Ishikawa (cell line): Measurements from ENCODE around the gene CLTCL1.

Source experiments
- CEBPB ChIP-seq: IDR thresholded peaks from 2 replicates; pipeline ENCODE4 v1.6.1; 2012
- CREB1 ChIP-seq: IDR thresholded peaks from 2 replicates; pipeline ENCODE4 v1.6.1; 2012; ENCODE audit warnings: low read depth
- EGR1 ChIP-seq: IDR thresholded peaks from 2 replicates; pipeline ENCODE4 v1.6.1; 2012
- EP300 ChIP-seq: IDR thresholded peaks from 2 replicates; pipeline ENCODE4 v1.6.1; 2012; ENCODE audit warnings: borderline replicate concordance
- FOXM1 ChIP-seq: IDR thresholded peaks from 2 replicates; pipeline ENCODE4 v1.6.1; 2012; ENCODE audit warnings: low read depth, borderline replicate concordance
- NFIC ChIP-seq: IDR thresholded peaks from 2 replicates; pipeline ENCODE4 v1.6.1; 2012
- RAD21 ChIP-seq: IDR thresholded peaks from 2 replicates; pipeline ENCODE4 v1.6.1; 2012; ENCODE audit warnings: low read depth
- TAF1 ChIP-seq: IDR thresholded peaks from 2 replicates; pipeline ENCODE4 v1.6.1; 2012; ENCODE audit warnings: low read depth, mild to moderate bottlenecking
- TCF12 ChIP-seq: IDR thresholded peaks from 2 replicates; pipeline ENCODE4 v1.6.1; 2012; ENCODE audit warnings: low read depth
- TEAD4 ChIP-seq: IDR thresholded peaks from 2 replicates; pipeline ENCODE4 v1.6.1; 2012
- YY1 ChIP-seq: IDR thresholded peaks from 2 replicates; pipeline ENCODE4 v1.6.1; 2012; ENCODE audit warnings: low read depth
- ZBTB7A ChIP-seq: IDR thresholded peaks from 2 replicates; pipeline ENCODE4 v1.6.1; 2012; ENCODE audit warnings: low read depth
- TF ChIP-seq, protein P1 (sequence below): IDR thresholded peaks from 2 replicates; pipeline ENCODE4 v1.6.1; 2012; ENCODE audit warnings: low read depth, mild to moderate bottlenecking
- TF ChIP-seq, protein P2 (sequence below): IDR thresholded peaks from 2 replicates; pipeline ENCODE4 v1.6.1; 2012
- TF ChIP-seq, protein P3 (sequence below): IDR thresholded peaks from 2 replicates; pipeline ENCODE4 v1.6.1; 2012

CLTCL1 gene

DNA sequence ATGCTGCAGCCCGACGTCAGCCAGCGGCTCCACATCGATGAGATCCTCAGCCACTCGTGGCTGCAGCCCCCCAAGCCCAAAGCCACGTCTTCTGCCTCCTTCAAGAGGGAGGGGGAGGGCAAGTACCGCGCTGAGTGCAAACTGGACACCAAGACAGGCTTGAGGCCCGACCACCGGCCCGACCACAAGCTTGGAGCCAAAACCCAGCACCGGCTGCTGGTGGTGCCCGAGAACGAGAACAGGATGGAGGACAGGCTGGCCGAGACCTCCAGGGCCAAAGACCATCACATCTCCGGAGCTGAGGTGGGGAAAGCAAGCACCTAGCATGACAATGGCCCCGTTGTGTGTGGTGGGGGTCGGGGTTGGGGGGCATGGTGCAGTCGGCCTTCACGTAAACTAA lies 159.4 kb downstream of the CLTCL1 start:
- no peak for TF ChIP-seq FOXM1
- no peak for TF ChIP-seq CREB1
- TF ChIP-seq EP300, result no peak
- no peak for TF ChIP-seq TCF12

DNA sequence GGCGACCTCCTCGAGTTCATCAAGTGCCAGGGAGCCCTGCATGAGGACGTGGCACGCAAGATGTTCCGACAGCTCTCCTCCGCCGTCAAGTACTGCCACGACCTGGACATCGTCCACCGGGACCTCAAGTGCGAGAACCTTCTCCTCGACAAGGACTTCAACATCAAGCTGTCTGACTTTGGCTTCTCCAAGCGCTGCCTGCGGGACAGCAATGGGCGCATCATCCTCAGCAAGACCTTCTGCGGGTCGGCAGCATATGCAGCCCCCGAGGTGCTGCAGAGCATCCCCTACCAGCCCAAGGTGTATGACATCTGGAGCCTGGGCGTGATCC lies 159.9 kb downstream of the CLTCL1 start:
- TF ChIP-seq NFIC (no peak), FOXM1 (no peak), CEBPB (no peak), CREB1 (no peak), TAF1 (no peak), RAD21 (no peak), EGR1 (no peak), ZBTB7A (no peak)
- TF ChIP-seq, protein P1, sequence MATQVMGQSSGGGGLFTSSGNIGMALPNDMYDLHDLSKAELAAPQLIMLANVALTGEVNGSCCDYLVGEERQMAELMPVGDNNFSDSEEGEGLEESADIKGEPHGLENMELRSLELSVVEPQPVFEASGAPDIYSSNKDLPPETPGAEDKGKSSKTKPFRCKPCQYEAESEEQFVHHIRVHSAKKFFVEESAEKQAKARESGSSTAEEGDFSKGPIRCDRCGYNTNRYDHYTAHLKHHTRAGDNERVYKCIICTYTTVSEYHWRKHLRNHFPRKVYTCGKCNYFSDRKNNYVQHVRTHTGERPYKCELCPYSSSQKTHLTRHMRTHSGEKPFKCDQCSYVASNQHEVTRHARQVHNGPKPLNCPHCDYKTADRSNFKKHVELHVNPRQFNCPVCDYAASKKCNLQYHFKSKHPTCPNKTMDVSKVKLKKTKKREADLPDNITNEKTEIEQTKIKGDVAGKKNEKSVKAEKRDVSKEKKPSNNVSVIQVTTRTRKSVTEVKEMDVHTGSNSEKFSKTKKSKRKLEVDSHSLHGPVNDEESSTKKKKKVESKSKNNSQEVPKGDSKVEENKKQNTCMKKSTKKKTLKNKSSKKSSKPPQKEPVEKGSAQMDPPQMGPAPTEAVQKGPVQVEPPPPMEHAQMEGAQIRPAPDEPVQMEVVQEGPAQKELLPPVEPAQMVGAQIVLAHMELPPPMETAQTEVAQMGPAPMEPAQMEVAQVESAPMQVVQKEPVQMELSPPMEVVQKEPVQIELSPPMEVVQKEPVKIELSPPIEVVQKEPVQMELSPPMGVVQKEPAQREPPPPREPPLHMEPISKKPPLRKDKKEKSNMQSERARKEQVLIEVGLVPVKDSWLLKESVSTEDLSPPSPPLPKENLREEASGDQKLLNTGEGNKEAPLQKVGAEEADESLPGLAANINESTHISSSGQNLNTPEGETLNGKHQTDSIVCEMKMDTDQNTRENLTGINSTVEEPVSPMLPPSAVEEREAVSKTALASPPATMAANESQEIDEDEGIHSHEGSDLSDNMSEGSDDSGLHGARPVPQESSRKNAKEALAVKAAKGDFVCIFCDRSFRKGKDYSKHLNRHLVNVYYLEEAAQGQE, result no peak
- TF ChIP-seq, protein P2, sequence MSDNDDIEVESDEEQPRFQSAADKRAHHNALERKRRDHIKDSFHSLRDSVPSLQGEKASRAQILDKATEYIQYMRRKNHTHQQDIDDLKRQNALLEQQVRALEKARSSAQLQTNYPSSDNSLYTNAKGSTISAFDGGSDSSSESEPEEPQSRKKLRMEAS, result no peak

DNA sequence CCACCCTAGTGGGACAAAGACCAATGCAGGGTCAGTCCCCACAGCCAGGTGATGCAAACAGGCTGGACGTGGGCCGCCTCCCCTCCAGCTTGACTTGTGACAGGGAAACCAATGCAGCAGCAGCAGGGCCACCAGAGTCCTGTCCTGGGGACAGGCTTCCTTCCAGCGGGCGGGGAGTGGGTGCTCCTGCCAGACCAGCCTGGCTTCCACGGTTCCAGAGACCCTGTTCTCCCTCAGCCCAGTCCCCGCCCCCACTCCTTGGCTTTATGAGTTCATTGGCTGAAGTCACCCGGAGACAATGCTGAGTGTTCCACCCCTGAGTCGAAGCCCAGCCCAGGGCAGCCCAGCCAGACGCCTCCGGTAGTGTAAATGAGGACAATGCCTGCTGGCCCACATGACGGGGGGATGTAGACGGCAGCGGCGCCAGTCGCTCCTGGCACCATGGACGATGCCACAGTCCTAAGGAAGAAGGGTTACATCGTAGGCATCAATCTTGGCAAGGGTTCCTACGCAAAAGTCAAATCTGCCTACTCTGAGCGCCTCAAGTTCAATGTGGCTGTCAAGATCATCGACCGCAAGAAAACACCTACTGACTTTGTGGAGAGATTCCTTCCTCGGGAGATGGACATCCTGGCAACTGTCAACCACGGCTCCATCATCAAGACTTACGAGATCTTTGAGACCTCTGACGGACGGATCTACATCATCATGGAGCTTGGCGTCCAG lies 160.4 kb downstream of the CLTCL1 start, which contains the start of gene TSSK2:
Gene TSSK2, plus strand, starts transcription at position 350 of the 726 bp plus-strand sequence. Its CDS starts 92 bp downstream, at position 442.
- no peak for TF ChIP-seq CEBPB
- no peak for TF ChIP-seq EGR1
- no peak for TF ChIP-seq FOXM1
- no peak for TF ChIP-seq RAD21
- TF ChIP-seq, protein P1, result no peak
- no peak for TF ChIP-seq ZBTB7A
- TF ChIP-seq TAF1, result no peak
- TF ChIP-seq TCF12, result no peak
- TF ChIP-seq, protein P3, sequence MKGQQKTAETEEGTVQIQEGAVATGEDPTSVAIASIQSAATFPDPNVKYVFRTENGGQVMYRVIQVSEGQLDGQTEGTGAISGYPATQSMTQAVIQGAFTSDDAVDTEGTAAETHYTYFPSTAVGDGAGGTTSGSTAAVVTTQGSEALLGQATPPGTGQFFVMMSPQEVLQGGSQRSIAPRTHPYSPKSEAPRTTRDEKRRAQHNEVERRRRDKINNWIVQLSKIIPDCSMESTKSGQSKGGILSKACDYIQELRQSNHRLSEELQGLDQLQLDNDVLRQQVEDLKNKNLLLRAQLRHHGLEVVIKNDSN, result no peak
- no peak for TF ChIP-seq TEAD4
- TF ChIP-seq YY1, result no peak
- TF ChIP-seq, protein P2, result no peak
- no peak for TF ChIP-seq EP300
- TF ChIP-seq CREB1, result no peak
- no peak for TF ChIP-seq NFIC

DNA sequence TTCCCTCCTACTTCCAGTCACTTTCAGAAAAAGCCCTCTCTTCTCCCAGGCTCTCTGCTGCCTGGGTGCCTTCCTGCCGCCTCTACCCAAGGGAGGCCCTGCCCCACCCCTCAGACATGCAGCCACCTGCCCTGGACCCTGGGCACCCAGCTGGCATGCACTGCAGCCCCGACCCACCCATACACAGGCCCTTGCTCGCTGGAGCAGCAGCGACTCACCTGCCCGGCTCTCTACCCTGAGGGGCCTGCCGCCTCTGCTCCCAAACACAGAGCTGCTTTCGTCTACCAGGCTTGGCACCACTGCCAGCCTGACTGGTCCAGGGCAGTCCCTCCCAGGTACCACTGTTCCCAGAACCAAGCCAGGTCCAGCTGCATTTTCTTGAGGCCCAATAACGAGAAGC lies 161.6 kb downstream of the CLTCL1 start:
- TF ChIP-seq EP300 (no peak), TCF12 (no peak), RAD21 (no peak), CEBPB (no peak), NFIC (no peak), ZBTB7A (no peak), YY1 (no peak), EGR1 (no peak), TAF1 (no peak), CREB1 (no peak), FOXM1 (no peak), TEAD4 (no peak)
- TF ChIP-seq, protein P3, result no peak
- TF ChIP-seq, protein P1, result no peak
- TF ChIP-seq, protein P2, result no peak
